Prostate gland (tissue), 2 donors: Measurements from ENCODE around the gene WWP2. TPM values are rescaled to one million over a fixed set of nuclear protein-coding genes. Genes with fewer than 3 reads are reported as not detected.

Experiments used
- DNase-seq: peaks from one replicate; pipeline ENCODE4 v3.0.0-alpha.2; 2019; ENCODE audit warnings: low spot score
- H3K27ac ChIP-seq, 2 donors: fragments of 200-600 bp; sonication (generic); 2 replicates each; pipeline ENCODE4 v1.5.1; 2017 to 2019
- H3K27me3 ChIP-seq: fragments of 200-600 bp; sonication (generic); replicated peaks from 2 replicates; pipeline ENCODE4 v1.5.1; 2019; ENCODE audit not compliant: insufficient read depth
- H3K36me3 ChIP-seq, 2 donors: fragments of 200-600 bp; sonication (generic); 1 replicate in 1 of 2; 2 replicates in 1 of 2; pipeline versions ENCODE4 v1.5.1 to v1.8.1; 2017 to 2019
- H3K4me1 ChIP-seq: fragments of 200-600 bp; sonication (generic); replicated peaks from 2 replicates; pipeline ENCODE4 v1.5.1; 2019
- H3K4me3 ChIP-seq, 2 donors: fragments of 200-600 bp; sonication (generic); 2 replicates each; pipeline ENCODE4 v1.5.1; 2017 to 2019
- H3K9me3 ChIP-seq: fragments of 200-600 bp; sonication (generic); 2 replicates; pipeline ENCODE4 v1.5.1; 2017
- POLR2A ChIP-seq: fragments of 450-650 bp; IDR thresholded peaks from one replicate; pipeline ENCODE4 v1.6.1; 2016; ENCODE audit warnings: antibody characterized with exemption, mild to moderate bottlenecking
- POLR2AphosphoS5 ChIP-seq: sonication (generic); formaldehyde crosslinking; IDR thresholded peaks from one replicate; pipeline ENCODE4 v1.6.1; 2017; ENCODE audit warnings: antibody characterized with exemption
- WGBS: methylation state at CpG from one replicate; pipeline ENCODE4 v1.1.5; 2018; 5-methylcytosine and 5-hydroxymethylcytosine counted together
- intact Hi-C: fragments of 100-400 bp; cut with DNase I; formaldehyde crosslinking; loops from one replicate; pipeline ENCODE4 v1.14.2; 2022
- total RNA-seq, 2 donors: library from RNA; depleted of rRNA; stranded (reverse); fragments of >200 nt; gene quantifications; one replicate each; pipeline ENCODE4 v1.1.0, GENCODE V29; 2016
- TF ChIP-seq, protein P1 (sequence below), 4 experiments: fragments of 200-600 bp in 2 of 4; fragments of 450-650 bp in 2 of 4; sonication (generic) in 2 of 4; IDR thresholded peaks; 1 replicate in 3 of 4; 2 replicates in 1 of 4; pipeline ENCODE4 v1.5.1; 2016 to 2019; ENCODE audit warnings: antibody characterized with exemption in 4 of 4, mild to moderate bottlenecking in 2 of 4, moderate library complexity in 2 of 4

The WWP2 gene
- total RNA-seq, 2 donors from 2014 or later = 30.9 to 66.3 TPM

DNA sequence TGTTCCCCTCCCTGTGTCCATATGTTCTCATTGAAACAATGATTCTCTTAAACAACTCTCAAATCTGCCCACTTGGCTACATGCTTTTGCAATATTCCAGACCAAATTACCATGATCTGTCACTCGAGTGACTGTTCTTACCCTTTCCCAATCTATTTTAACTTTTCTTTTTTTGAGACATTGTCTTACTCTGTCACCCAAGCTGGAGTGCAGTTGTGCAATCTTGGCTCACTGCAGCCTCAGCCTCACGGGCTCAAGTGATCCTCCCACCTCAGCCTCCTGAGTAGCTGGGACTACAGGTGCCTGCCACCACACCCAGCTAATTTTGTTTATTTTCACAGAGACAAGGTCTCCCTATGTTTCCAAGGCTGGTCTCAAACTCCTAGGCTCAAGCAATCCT, 130.2 kb downstream of the WWP2 start:
- Histone ChIP-seq H3K9me3 (no peaks in the 10 kb centered on the region), H3K27me3 (no peaks in the 10 kb centered on the region), H3K4me3 (no peak overlapping the region), H3K36me3 (no peaks in the 10 kb centered on the region), H3K4me1 (peaks cover 3% of the 10 kb centered on the region), H3K27ac (no peak overlapping the region)
- intact Hi-C loops = no loop called here
- WGBS = 78% methylated on average over 2 of the region's 2 CpGs
- TF ChIP-seq, protein P1, sequence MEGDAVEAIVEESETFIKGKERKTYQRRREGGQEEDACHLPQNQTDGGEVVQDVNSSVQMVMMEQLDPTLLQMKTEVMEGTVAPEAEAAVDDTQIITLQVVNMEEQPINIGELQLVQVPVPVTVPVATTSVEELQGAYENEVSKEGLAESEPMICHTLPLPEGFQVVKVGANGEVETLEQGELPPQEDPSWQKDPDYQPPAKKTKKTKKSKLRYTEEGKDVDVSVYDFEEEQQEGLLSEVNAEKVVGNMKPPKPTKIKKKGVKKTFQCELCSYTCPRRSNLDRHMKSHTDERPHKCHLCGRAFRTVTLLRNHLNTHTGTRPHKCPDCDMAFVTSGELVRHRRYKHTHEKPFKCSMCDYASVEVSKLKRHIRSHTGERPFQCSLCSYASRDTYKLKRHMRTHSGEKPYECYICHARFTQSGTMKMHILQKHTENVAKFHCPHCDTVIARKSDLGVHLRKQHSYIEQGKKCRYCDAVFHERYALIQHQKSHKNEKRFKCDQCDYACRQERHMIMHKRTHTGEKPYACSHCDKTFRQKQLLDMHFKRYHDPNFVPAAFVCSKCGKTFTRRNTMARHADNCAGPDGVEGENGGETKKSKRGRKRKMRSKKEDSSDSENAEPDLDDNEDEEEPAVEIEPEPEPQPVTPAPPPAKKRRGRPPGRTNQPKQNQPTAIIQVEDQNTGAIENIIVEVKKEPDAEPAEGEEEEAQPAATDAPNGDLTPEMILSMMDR (IDR thresholded peaks at IDR 0.05) = no peak
- TF ChIP-seq POLR2AphosphoS5 (no peak), POLR2A (no peak)
- DNase-seq = no peak

DNA sequence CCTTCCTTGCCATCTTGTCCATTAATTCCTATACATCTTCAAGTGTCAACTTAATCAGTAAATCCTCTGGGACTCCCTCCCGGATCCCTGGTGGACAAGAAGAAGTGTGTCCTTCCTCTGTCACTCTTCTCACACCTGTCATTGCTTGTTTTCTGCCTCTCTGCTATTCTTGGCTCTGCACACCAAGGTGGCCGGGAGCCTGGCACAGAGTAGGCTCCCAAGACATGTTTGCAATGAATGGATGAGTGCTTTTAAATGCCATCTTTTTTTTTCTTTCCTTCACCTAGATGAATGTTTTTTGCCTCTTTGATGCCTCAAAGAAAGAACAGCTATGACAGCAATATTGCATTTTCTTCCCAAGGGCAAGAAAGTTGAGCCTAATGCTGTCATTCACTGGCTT, 131.0 kb downstream of the WWP2 start:
- Histone ChIP-seq H3K4me3 (no peak overlapping the region), H3K36me3 (no peaks in the 10 kb centered on the region), H3K9me3 (no peaks in the 10 kb centered on the region), H3K27me3 (no peaks in the 10 kb centered on the region), H3K27ac (no peak overlapping the region), H3K4me1 (peaks cover 3% of the 10 kb centered on the region)
- intact Hi-C loops = no loop called here
- WGBS = 45% methylated on average over 2 of the region's 2 CpGs
- DNase-seq = no peak
- TF ChIP-seq POLR2AphosphoS5 (no peak), POLR2A (no peak)
- TF ChIP-seq, protein P1 (IDR thresholded peaks at IDR 0.05) = no peak

DNA sequence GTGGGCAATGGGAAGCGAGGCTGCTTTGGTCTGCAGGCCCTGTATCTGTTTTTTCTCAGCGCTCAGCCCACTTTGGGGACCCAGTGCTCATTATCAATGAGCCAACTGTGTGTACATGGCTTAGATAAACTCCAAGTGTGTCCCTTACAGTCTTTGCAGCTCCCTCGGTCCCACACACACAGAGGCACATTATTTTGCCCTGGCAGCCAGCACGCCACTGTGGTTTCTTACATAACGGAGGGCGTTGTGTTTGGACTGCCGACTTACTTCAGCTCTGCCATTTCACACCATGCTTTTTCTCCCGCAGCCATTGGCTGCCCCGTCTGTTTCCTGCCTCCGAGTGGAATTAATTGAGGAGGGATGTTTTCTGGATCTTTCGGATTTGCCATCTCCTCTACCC, 132.5 kb downstream of the WWP2 start:
- H3K9me3 ChIP-seq = no peaks in the 10 kb centered on the region
- intact Hi-C loops = no loop called here
- no peaks in the 10 kb centered on the region for H3K27me3 ChIP-seq
- H3K27ac ChIP-seq = no peak overlapping the region
- WGBS = 88% methylated on average over 11 of the region's 11 CpGs
- no peak for DNase-seq
- TF ChIP-seq, protein P1 (IDR thresholded peaks at IDR 0.05) = no peak
- no peak for TF ChIP-seq POLR2AphosphoS5
- TF ChIP-seq POLR2A = no peak
- peaks cover 3% of the 10 kb centered on the region for H3K4me1 ChIP-seq
- no peak overlapping the region for H3K4me3 ChIP-seq
- no peaks in the 10 kb centered on the region for H3K36me3 ChIP-seq

DNA sequence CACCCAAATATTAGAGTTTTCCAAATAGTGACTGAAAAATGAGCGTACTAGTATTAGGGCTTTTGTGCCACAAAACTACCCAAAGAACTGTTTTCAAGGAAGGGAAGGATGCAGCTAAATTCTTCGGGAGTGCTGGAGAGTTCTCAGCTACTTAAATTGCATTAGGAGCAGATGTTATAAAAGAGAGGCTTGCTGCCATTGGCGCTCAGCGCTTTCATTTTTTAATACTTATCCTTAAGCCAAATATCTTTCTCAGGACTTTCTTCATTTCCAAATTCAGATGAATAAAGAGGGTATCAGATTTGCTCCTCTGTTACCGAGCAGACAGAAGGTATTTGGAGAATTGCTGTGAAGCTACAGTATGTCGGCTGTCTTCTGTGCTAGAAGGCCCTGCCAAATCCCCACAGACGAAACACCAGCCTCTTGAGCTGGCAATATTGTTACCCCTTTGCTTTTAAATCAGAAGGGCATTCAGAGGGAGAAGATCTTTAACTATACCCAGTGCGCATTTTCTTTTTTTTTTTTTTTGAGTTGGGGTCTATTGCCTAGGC, 141.8 kb downstream of the WWP2 start:
- Histone ChIP-seq H3K27me3 (no peaks in the 10 kb centered on the region), H3K9me3 (no peaks in the 10 kb centered on the region), H3K4me1 (peaks cover 3% of the 10 kb centered on the region), H3K36me3 (no peaks in the 10 kb centered on the region), H3K27ac (no peak overlapping the region), H3K4me3 (no peak overlapping the region)
- DNase-seq = no peak
- intact Hi-C loops = no loop called here
- 77% methylated on average over 8 of the region's 8 CpGs for WGBS
- no peak for TF ChIP-seq POLR2AphosphoS5
- TF ChIP-seq, protein P1 (IDR thresholded peaks at IDR 0.05) = no peak
- TF ChIP-seq POLR2A = no peak

DNA sequence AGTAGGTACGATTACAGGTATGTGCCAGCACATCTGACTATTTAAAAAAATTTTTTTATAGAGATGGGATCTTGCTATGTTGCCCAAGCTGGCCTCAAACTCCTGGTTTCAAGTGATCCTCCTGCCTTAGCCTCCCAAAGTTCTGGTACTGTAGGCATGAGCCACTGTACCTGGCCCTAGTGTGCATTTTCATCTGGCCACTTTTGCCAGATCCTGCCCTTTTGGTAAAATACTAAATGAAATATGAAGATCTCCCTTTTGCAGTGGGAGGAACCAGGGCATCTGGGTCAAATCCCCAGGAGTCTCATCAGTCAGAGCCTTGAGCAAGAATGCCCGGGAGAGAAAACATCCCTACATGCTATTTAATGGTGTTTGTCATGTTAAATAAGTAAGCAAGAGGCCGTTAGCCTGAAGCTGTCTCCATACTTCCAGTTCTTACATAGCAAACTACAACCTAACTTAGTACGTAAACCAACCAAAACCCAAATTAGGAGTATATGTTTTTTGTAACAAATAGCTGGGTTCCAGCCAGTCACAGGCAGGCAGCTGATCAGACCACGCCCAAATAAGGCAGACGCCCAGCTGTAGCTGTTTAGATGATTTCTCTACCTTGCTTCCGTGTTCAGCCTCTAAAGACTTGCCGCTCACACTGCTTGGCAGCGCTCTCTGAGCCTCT, 142.5 kb downstream of the WWP2 start:
- intact Hi-C loops = no loop called here
- Histone ChIP-seq H3K27me3 (no peaks in the 10 kb centered on the region), H3K27ac (no peak overlapping the region), H3K4me3 (no peak overlapping the region), H3K9me3 (no peaks in the 10 kb centered on the region), H3K4me1 (peaks cover 3% of the 10 kb centered on the region), H3K36me3 (no peaks in the 10 kb centered on the region)
- TF ChIP-seq POLR2A (no peak), POLR2AphosphoS5 (no peak)
- TF ChIP-seq, protein P1 (IDR thresholded peaks at IDR 0.05) = no peak
- 93% methylated on average over 9 of the region's 9 CpGs for WGBS
- DNase-seq = no peak
